HepG2 (cell line): Measurements from ENCODE around the gene CHMP6.

ENCODE experiments used
- POLR2A ChIP-seq, 2 experiments: IDR thresholded peaks; 2 replicates each; pipeline ENCODE4 v1.6.1; 2011; ENCODE audit warnings: low read depth in 2 of 2, low read length in 2 of 2, mild to moderate bottlenecking in 1 of 2, moderate library complexity in 1 of 2; ENCODE audit not compliant: insufficient read depth in 1 of 2
- TF ChIP-seq, protein P1 (sequence below): sonication (generic); formaldehyde crosslinking; conservative IDR thresholded peaks from 2 replicates; pipeline ENCODE4 v1.8.1; 2023; ENCODE audit warnings: missing genetic modification reagents
- TF ChIP-seq, protein P2 (sequence below): sonication (generic); formaldehyde crosslinking; IDR thresholded peaks from 2 replicates; pipeline ENCODE4 v1.4.0; 2020; ENCODE audit warnings: missing genetic modification reagents, mild to moderate bottlenecking, borderline replicate concordance

- TF ChIP-seq POLR2A (IDR thresholded peaks at IDR 0.05; ENCODE audit: insufficient read depth in 1 of 2, low read depth in 2 of 2, low read length in 2 of 2): no peak
- TF ChIP-seq, protein P1, sequence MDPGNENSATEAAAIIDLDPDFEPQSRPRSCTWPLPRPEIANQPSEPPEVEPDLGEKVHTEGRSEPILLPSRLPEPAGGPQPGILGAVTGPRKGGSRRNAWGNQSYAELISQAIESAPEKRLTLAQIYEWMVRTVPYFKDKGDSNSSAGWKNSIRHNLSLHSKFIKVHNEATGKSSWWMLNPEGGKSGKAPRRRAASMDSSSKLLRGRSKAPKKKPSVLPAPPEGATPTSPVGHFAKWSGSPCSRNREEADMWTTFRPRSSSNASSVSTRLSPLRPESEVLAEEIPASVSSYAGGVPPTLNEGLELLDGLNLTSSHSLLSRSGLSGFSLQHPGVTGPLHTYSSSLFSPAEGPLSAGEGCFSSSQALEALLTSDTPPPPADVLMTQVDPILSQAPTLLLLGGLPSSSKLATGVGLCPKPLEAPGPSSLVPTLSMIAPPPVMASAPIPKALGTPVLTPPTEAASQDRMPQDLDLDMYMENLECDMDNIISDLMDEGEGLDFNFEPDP (CRISPR knock-in tag): no peak
- TF ChIP-seq, protein P2, sequence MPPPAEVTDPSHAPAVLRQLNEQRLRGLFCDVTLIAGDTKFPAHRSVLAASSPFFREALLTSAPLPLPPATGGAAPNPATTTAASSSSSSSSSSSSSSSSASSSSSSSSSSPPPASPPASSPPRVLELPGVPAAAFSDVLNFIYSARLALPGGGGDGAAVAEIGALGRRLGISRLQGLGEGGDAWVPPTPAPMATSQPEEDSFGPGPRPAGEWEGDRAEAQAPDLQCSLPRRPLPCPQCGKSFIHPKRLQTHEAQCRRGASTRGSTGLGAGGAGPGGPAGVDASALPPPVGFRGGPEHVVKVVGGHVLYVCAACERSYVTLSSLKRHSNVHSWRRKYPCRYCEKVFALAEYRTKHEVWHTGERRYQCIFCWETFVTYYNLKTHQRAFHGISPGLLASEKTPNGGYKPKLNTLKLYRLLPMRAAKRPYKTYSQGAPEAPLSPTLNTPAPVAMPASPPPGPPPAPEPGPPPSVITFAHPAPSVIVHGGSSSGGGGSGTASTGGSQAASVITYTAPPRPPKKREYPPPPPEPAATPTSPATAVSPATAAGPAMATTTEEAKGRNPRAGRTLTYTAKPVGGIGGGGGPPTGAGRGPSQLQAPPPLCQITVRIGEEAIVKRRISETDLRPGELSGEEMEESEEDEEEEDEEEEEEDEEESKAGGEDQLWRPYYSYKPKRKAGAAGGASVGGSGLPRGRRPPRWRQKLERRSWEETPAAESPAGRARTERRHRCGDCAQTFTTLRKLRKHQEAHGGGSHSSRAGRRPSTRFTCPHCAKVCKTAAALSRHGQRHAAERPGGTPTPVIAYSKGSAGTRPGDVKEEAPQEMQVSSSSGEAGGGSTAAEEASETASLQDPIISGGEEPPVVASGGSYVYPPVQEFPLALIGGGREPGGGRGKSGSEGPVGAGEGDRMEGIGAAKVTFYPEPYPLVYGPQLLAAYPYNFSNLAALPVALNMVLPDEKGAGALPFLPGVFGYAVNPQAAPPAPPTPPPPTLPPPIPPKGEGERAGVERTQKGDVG: no peak
Measured at GRCh38 chr17:80995131-80995530, 3.5 kb downstream of the CHMP6 start.
